Breast epithelium (tissue), 4 donors: ENCODE results near the gene ARL3. TPM values are rescaled to one million over a fixed set of nuclear protein-coding genes. Genes with fewer than 3 reads are reported as not detected.

ENCODE experiments used
- DNase-seq, 2 donors: peaks; one replicate each; pipeline ENCODE4 v3.0.0-alpha.2; 2019; ENCODE audit warnings: low spot score in 2 of 2
- H3K27ac ChIP-seq, 2 donors: fragments of 200-600 bp; sonication (generic) in 1 of 2; one replicate each; pipeline ENCODE4 v1.5.1; 2016 to 2019; ENCODE audit warnings: mild to moderate bottlenecking in 1 of 2
- H3K27me3 ChIP-seq, 2 donors: fragments of 200-600 bp; sonication (generic) in 1 of 2; one replicate each; pipeline versions ENCODE4 v1.5.1 to v1.6.0; 2017 to 2019; ENCODE audit warnings: control low read depth in 1 of 2, mild to moderate bottlenecking in 1 of 2
- H3K36me3 ChIP-seq: fragments of 200-600 bp; one replicate; pipeline ENCODE4 v1.5.1; 2019
- H3K4me1 ChIP-seq, 2 donors: fragments of 200-600 bp; sonication (generic); one replicate each; pipeline ENCODE4 v1.5.1; 2016 to 2019; ENCODE audit warnings: control low read depth in 1 of 2
- H3K4me3 ChIP-seq, 3 donors: fragments of 200-600 bp; sonication (generic); 1 replicate in 2 of 3; 2 replicates in 1 of 3; pipeline ENCODE4 v1.5.1; 2016 to 2019; ENCODE audit warnings: mild to moderate bottlenecking in 3 of 3, moderate library complexity in 2 of 3
- H3K9me3 ChIP-seq, 2 donors: fragments of 200-600 bp; sonication (generic) in 1 of 2; one replicate each; pipeline ENCODE4 v1.5.1; 2016 to 2019; ENCODE audit warnings: control low read depth in 1 of 2
- POLR2A ChIP-seq: fragments of 450-650 bp; IDR thresholded peaks from one replicate; pipeline ENCODE4 v1.6.1; 2016; ENCODE audit warnings: antibody characterized with exemption, mild to moderate bottlenecking, moderate library complexity
- POLR2AphosphoS5 ChIP-seq, 3 donors: sonication (generic); formaldehyde crosslinking; IDR thresholded peaks; one replicate each; pipeline ENCODE4 v1.6.1; 2017; ENCODE audit warnings: antibody characterized with exemption in 3 of 3
- intact Hi-C: fragments of 100-400 bp; cut with DNase I; formaldehyde crosslinking; loops from one replicate; pipeline ENCODE4 v1.15.1; 2023; ENCODE audit warnings: low total_unique reads
- total RNA-seq, 3 donors: library from RNA; depleted of rRNA; stranded (reverse); fragments of >200 nt; gene quantifications; one replicate each; pipeline ENCODE4 v1.1.0, GENCODE V29; 2016
- TF ChIP-seq, protein P1 (sequence below), 3 donors: fragments of 450-650 bp; IDR thresholded peaks; one replicate each; pipeline ENCODE4 v1.5.1; 2016 to 2017; ENCODE audit warnings: antibody characterized with exemption in 3 of 3, mild to moderate bottlenecking in 3 of 3, moderate library complexity in 3 of 3

Gene ARL3
- total RNA-seq, 3 donors from 2014 or later, result 5.1 to 7.3 (median 5.9) TPM

DNA sequence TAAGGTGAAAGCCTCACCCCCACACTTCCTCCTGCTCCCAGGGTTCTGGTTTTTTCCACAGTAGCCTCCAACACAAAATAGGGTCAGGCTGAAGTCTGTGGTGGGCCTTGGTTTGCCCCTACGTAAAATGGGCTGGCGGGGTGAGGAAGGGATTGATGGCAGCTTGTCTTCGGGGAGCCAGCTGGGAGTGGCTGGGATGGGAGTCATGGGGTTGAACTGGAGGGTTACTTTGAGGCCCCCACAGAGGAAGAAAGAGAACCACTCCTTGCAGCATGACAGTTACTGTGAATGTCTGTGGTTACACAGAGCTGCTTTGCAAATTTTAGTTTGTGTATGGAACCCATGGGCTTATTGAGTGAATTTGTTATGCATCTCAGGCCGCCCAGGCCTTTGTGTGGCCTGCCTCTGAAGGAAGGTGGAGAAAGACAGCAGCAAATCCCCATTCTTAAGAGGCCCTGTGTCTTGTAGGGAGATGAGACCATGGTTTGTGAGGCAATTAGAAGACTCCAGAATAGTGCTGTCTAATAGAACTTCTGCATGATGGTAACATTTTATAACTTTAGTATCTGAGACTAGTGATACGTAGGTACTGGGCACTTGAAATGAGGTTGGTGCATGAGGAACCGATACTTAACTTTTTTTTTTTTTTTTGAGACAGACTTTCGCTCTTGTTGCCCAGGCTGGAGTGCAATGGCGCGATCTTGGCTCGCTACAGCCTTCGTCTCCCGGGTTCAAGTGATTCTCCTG is 61.9 kb downstream of the ARL3 start:
- Histone ChIP-seq H3K4me3 (no peak overlapping the region), H3K9me3 (no peaks in the 10 kb centered on the region), H3K4me1 (peaks cover 14 to 45% of the 10 kb centered on the region in 2 donors), H3K27ac (peak overlapping the region; percentile 62 to 100), H3K27me3 (no peaks in the 10 kb centered on the region), H3K36me3 (no peaks in the 10 kb centered on the region)
- DNase-seq, result no peak
- intact Hi-C loops, result no loop called here
- TF ChIP-seq POLR2AphosphoS5 (IDR thresholded peaks at IDR 0.05) (no peak), POLR2A (no peak)
- TF ChIP-seq, protein P1, sequence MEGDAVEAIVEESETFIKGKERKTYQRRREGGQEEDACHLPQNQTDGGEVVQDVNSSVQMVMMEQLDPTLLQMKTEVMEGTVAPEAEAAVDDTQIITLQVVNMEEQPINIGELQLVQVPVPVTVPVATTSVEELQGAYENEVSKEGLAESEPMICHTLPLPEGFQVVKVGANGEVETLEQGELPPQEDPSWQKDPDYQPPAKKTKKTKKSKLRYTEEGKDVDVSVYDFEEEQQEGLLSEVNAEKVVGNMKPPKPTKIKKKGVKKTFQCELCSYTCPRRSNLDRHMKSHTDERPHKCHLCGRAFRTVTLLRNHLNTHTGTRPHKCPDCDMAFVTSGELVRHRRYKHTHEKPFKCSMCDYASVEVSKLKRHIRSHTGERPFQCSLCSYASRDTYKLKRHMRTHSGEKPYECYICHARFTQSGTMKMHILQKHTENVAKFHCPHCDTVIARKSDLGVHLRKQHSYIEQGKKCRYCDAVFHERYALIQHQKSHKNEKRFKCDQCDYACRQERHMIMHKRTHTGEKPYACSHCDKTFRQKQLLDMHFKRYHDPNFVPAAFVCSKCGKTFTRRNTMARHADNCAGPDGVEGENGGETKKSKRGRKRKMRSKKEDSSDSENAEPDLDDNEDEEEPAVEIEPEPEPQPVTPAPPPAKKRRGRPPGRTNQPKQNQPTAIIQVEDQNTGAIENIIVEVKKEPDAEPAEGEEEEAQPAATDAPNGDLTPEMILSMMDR (IDR thresholded peaks at IDR 0.05), result no peak

DNA sequence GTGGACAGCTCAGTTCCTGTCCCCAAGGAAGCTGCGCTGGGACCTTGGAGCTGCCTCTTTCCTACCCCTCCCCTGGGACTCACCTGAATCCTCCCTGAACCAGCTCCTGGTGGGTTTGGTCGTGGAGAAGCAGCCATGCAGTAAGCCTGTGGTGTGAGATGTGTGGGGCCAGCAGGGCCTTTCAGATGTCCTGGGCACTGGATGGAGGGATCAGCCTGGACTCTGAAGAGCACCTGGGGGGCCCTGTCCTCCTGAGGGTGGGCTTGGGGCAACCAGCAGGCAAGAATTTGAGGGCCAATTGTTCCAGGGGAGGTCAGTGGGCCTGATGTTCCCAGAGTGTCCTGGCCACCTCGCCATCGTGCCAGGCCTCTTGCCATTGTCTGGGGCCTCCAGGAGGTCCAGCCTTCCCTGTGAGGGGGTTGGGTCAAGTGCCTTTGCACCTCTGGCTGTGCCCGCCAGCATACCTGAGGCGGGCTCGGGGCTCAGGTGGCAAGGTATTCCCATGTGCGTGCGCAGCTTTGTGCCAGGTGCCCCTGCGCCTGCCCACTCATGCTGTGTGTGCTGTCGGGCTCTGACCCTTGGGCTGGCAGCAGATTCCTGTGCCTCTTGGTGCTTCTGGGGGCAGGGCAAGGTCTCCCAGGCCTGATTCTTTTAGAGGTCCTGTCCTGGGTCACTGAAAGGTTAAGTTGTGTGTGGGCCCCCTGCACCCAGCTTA is 62.6 kb downstream of the ARL3 start:
- Histone ChIP-seq H3K4me3 (peak overlapping the region in 1 of 3 donors; percentile 15), H3K4me1 (peaks cover 10 to 52% of the 10 kb centered on the region in 2 donors)

DNA sequence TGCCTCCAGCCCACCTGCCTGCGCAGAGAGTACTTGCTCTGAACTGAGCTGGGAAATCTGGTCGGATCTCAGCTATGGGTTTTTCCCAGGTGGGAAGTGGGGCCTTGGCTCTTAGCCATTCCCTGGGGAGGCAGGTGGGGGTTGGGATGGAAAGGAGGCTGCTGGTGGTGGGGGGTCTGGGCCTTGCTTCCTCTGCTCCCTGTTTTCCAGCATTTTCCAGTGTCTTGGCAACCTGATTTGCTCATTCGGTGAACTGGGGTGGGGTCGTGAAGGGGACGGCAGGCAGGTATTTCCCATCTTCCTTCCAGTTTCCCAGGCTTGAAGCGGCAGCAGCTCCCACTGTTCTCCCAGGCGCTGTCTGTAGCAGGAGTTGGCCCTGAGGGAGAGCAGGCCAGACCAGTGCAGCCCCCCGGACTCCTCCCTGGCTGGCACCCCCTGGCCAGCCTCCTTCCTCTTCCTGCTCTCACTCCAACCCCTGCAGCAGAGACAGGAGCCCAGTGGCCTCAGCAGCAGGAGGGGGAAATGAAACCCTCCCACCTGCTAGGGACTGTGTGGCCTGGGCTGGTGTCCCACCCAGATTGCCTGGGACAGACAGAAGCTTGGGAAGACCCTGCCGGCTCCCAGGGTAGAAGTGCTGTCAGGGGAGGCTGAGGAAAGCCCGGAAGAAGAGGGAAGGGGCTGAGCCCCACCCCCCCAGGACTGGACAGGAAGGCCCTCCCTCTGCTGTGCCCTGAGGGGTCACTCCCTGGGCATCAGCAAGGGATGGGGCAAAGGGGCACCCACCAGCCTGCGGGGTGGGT is 63.3 kb downstream of the ARL3 start:
- intact Hi-C loops, result no loop called here
- peak overlapping the region; percentile 62 to 100 for H3K27ac ChIP-seq
- no peaks in the 10 kb centered on the region for H3K27me3 ChIP-seq
- TF ChIP-seq POLR2AphosphoS5 (IDR thresholded peaks at IDR 0.05), result no peak
- TF ChIP-seq, protein P1 (IDR thresholded peaks at IDR 0.05), result no peak
- no peak for TF ChIP-seq POLR2A
- H3K4me3 ChIP-seq, result peak overlapping the region in 1 of 3 donors; percentile 92
- H3K36me3 ChIP-seq, result no peaks in the 10 kb centered on the region
- DNase-seq, result no peak
- no peaks in the 10 kb centered on the region for H3K9me3 ChIP-seq
- H3K4me1 ChIP-seq, result peaks cover 10 to 52% of the 10 kb centered on the region in 2 donors

More for the DNA sequence above, 62.6 kb downstream of the ARL3 start:
- intact Hi-C loops, result no loop called here
- TF ChIP-seq, protein P1 (IDR thresholded peaks at IDR 0.05), result no peak
- no peak for TF ChIP-seq POLR2A
- TF ChIP-seq POLR2AphosphoS5 (IDR thresholded peaks at IDR 0.05), result no peak
- no peaks in the 10 kb centered on the region for H3K9me3 ChIP-seq
- peak overlapping the region; percentile 62 to 100 for H3K27ac ChIP-seq
- no peaks in the 10 kb centered on the region for H3K27me3 ChIP-seq
- no peak for DNase-seq
- no peaks in the 10 kb centered on the region for H3K36me3 ChIP-seq

DNA sequence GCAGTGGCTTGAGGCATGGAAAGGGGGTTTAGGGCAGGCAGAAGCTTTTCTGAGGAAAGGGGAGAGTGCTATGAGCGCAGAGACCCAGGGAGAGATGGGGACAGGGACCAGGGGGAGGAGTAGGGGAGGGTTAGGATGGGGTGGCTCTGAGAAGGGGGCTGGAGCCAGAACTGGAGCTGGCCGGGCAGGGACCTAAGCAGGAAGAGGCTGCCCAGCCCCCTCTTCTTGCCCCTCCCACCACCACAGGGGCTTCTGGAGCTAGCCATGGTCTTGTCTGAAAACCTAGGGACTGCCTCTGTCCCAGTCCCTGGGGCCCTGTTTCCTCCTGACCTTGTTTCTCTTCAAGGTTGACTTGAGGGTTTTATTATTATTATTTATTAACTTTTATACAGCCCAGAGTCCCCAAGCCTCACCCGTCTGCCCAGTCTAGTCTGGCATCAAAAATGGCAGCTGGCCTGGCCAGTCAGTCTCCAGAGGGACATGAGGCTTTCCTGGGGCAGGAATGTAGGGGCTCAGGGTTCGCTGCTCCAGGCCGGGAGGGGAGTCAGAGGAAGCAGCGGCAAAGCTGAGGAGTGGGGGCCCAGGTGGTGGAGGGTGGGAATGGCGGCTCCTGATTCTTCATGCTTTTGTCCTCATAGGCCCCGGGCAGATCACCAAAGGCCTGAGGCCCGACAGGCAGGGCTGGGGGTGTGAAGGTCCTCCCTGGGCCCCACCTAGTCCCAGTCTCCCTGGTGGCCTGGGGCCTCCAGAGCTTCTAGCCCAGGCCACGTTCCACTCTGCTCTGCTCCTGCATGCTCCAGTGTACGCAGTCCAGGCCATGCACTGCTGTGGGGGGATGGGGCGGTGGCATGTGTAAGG is 64.2 kb downstream of the ARL3 start:
- H3K9me3 ChIP-seq, result no peaks in the 10 kb centered on the region
- no peak for DNase-seq
- peak overlapping the region; percentile 85 to 96 (median 92) for H3K4me3 ChIP-seq
- no peaks in the 10 kb centered on the region for H3K27me3 ChIP-seq
- peaks cover 10 to 52% of the 10 kb centered on the region in 2 donors for H3K4me1 ChIP-seq
- TF ChIP-seq, protein P1 (IDR thresholded peaks at IDR 0.05), result no peak
- no peak for TF ChIP-seq POLR2AphosphoS5 (IDR thresholded peaks at IDR 0.05)
- TF ChIP-seq POLR2A, result no peak
- intact Hi-C loops, result no loop called here
- peak overlapping the region; percentile 62 to 100 for H3K27ac ChIP-seq
- H3K36me3 ChIP-seq, result no peaks in the 10 kb centered on the region
